HL-60 (cell line): ENCODE results near the gene ZNF74.

Source experiments
- DNase-seq, 2 experiments: peaks; one replicate each; pipeline ENCODE4 v3.0.0-alpha.2; 2010 to 2020; ENCODE audit warnings: low read depth in 1 of 2, low spot score in 1 of 2
- H3K27ac ChIP-seq: fragments of 250-450 bp; sonication (Bioruptor Pico); replicated peaks from 2 replicates; pipeline ENCODE4 v1.5.1; 2020; ENCODE audit warnings: mild to moderate bottlenecking, moderate library complexity
- H3K27me3 ChIP-seq: fragments of 250-450 bp; sonication (Bioruptor Pico); 2 replicates; pipeline ENCODE4 v1.5.1; 2021; ENCODE audit warnings: mild to moderate bottlenecking, moderate library complexity; ENCODE audit not compliant: insufficient read depth, poor library complexity, severe bottlenecking
- H3K4me3 ChIP-seq: replicated peaks from 2 replicates; pipeline ENCODE4 v1.5.1; 2011; ENCODE audit warnings: mild to moderate bottlenecking, control low read depth, low read length; ENCODE audit not compliant: insufficient read depth
- CTCF ChIP-seq: IDR thresholded peaks from one replicate; pipeline ENCODE4 v1.5.1; 2011; ENCODE audit warnings: low read length, control low read depth, inconsistent platforms; ENCODE audit not compliant: insufficient read depth
- GABPA ChIP-seq: IDR thresholded peaks from 2 replicates; pipeline ENCODE4 v1.6.1; 2012; ENCODE audit warnings: low read depth
- POLR2AphosphoS5 ChIP-seq: IDR thresholded peaks from 2 replicates; pipeline ENCODE4 v1.6.1; 2012; ENCODE audit warnings: low read depth
- SPI1 ChIP-seq: IDR thresholded peaks from 2 replicates; pipeline ENCODE4 v1.6.1; 2012; ENCODE audit warnings: low read depth, mild to moderate bottlenecking, borderline replicate concordance
- TF ChIP-seq, protein P1 (sequence below): IDR thresholded peaks from 2 replicates; pipeline ENCODE4 v1.6.1; 2012; ENCODE audit warnings: low read depth; ENCODE audit not compliant: insufficient replicate concordance

ZNF74 gene

DNA sequence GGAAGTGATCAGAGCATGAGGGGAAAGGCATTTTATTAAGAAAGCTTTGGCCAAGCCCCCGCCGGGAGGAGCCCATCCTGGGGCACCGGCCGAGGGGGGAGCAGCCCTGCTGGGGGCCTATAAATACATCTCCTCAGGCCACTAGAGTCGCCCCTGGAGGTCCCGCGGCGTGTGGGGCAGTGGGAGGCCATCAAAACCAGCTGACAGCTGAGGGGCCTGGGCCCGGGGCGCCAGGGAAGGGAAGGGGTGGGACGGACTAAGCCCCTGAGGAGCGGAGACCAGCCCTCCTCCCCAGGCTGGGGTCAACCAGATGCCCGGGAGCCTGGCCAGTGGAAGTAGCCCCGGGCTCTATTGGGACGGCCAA is 30.6 kb downstream of the ZNF74 start:
- TF ChIP-seq GABPA: no peak
- TF ChIP-seq CTCF: no peak
- no peak for TF ChIP-seq POLR2AphosphoS5
- TF ChIP-seq, protein P1, sequence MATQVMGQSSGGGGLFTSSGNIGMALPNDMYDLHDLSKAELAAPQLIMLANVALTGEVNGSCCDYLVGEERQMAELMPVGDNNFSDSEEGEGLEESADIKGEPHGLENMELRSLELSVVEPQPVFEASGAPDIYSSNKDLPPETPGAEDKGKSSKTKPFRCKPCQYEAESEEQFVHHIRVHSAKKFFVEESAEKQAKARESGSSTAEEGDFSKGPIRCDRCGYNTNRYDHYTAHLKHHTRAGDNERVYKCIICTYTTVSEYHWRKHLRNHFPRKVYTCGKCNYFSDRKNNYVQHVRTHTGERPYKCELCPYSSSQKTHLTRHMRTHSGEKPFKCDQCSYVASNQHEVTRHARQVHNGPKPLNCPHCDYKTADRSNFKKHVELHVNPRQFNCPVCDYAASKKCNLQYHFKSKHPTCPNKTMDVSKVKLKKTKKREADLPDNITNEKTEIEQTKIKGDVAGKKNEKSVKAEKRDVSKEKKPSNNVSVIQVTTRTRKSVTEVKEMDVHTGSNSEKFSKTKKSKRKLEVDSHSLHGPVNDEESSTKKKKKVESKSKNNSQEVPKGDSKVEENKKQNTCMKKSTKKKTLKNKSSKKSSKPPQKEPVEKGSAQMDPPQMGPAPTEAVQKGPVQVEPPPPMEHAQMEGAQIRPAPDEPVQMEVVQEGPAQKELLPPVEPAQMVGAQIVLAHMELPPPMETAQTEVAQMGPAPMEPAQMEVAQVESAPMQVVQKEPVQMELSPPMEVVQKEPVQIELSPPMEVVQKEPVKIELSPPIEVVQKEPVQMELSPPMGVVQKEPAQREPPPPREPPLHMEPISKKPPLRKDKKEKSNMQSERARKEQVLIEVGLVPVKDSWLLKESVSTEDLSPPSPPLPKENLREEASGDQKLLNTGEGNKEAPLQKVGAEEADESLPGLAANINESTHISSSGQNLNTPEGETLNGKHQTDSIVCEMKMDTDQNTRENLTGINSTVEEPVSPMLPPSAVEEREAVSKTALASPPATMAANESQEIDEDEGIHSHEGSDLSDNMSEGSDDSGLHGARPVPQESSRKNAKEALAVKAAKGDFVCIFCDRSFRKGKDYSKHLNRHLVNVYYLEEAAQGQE: no peak
- no peak for TF ChIP-seq SPI1
- no peak for DNase-seq
- peaks cover 28% of the 10 kb centered on the region for H3K27me3 ChIP-seq
- no peak overlapping the region for H3K27ac ChIP-seq
- H3K4me3 ChIP-seq: no peak overlapping the region

GRCh38 chr22:20424932-20425565 is 31.1 kb downstream of the ZNF74 start:
- Histone ChIP-seq H3K27me3 (peaks cover 33% of the 10 kb centered on the region), H3K27ac (no peak overlapping the region), H3K4me3 (no peak overlapping the region)
- DNase-seq: no peak
- no peak for TF ChIP-seq CTCF
- no peak for TF ChIP-seq SPI1

- no peak for DNase-seq
- H3K4me3 ChIP-seq: no peak overlapping the region
- TF ChIP-seq GABPA (no peak), SPI1 (no peak), CTCF (no peak), POLR2AphosphoS5 (no peak)
- TF ChIP-seq, protein P1: no peak
- peaks cover 40% of the 10 kb centered on the region for H3K27me3 ChIP-seq
- no peak overlapping the region for H3K27ac ChIP-seq
Observed at GRCh38 chr22:20425566-20426258, 31.8 kb downstream of the ZNF74 start.

DNA sequence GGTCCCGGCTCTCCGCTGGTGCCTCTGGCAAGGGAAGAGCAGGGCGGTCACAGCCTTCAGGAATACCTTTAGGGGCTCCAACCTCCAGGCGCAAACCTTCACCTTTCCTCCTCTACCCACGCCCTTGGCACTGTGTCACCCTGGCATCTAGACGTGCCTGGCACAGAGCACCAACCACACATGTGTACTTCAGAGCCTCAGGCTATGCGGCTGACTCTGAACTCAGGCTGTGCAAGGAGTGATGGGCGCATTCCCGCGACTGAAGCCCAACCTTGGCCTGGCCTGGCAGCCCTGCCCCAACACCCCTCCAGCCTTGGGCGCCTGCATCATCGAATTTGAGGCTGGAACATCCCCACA is 32.3 kb downstream of the ZNF74 start:
- Histone ChIP-seq H3K4me3 (no peak overlapping the region), H3K27me3 (peaks cover 40% of the 10 kb centered on the region), H3K27ac (no peak overlapping the region)
- TF ChIP-seq POLR2AphosphoS5 (no peak), SPI1 (no peak), CTCF (no peak), GABPA (no peak)
- TF ChIP-seq, protein P1: no peak
- no peak for DNase-seq
